Fibroblast of lung (primary cell): ENCODE results near the gene MAGI2. TPM values are rescaled to one million over a fixed set of nuclear protein-coding genes. Genes with fewer than 3 reads are reported as not detected.
A peak's percentile ranks its signal among the peaks of the same experiment; 100 is the strongest.

Experiments used
- DNase-seq, 2 donors: peaks; one replicate each; pipeline versions ENCODE4 v3.0.0 to v3.0.0-alpha.2; 2010; ENCODE audit warnings: low read depth in 2 of 2
- H2AFZ ChIP-seq: 2 replicates; pipeline ENCODE4 v1.5.1; 2012; ENCODE audit warnings: low read length, control low read depth, inconsistent platforms
- H3K27ac ChIP-seq: 2 replicates; pipeline ENCODE4 v1.5.1; 2011; ENCODE audit warnings: low read length, control low read depth; ENCODE audit not compliant: insufficient read depth
- H3K27me3 ChIP-seq: 2 replicates; pipeline ENCODE4 v1.5.1; 2011; ENCODE audit warnings: mild to moderate bottlenecking, low read length; ENCODE audit not compliant: control insufficient read depth, insufficient read depth
- H3K36me3 ChIP-seq: 2 replicates; pipeline ENCODE4 v1.5.1; 2011; ENCODE audit warnings: low read length; ENCODE audit not compliant: control insufficient read depth, insufficient read depth
- H3K4me1 ChIP-seq: 2 replicates; pipeline ENCODE4 v1.5.1; 2011; ENCODE audit warnings: low read length; ENCODE audit not compliant: control insufficient read depth, insufficient read depth; ENCODE audit errors: extremely low read depth
- H3K4me2 ChIP-seq: 2 replicates; pipeline ENCODE4 v1.5.1; 2011; ENCODE audit warnings: low read length, control low read depth; ENCODE audit not compliant: insufficient read depth; ENCODE audit errors: extremely low read depth
- H3K4me3 ChIP-seq, 4 experiments: fragments of 200-600 bp in 1 of 4; sonication (generic) in 1 of 4; replicated peaks in 1 of 4; 2 replicates each; pipeline ENCODE4 v1.5.1; 2011 to 2016; ENCODE audit warnings: low read length in 4 of 4, low read depth in 3 of 4, mild to moderate bottlenecking in 3 of 4, control low read depth in 2 of 4, inconsistent platforms in 1 of 4, mixed read lengths in 1 of 4; ENCODE audit not compliant: insufficient read depth in 1 of 4; ENCODE audit errors: control extremely low read depth in 1 of 4
- H3K79me2 ChIP-seq: 2 replicates; pipeline ENCODE4 v1.5.1; 2012; ENCODE audit warnings: mild to moderate bottlenecking, low read length, inconsistent platforms; ENCODE audit not compliant: control insufficient read depth, insufficient read depth
- H3K9ac ChIP-seq: 2 replicates; pipeline ENCODE4 v1.5.1; 2011; ENCODE audit warnings: mild to moderate bottlenecking, low read length, control low read depth; ENCODE audit not compliant: insufficient read depth
- H3K9me3 ChIP-seq: 2 replicates; pipeline ENCODE4 v1.5.1; 2012; ENCODE audit warnings: low read depth, low read length; ENCODE audit not compliant: control insufficient read depth, insufficient read depth
- H4K20me1 ChIP-seq: 2 replicates; pipeline ENCODE4 v1.5.1; 2011; ENCODE audit warnings: low read length; ENCODE audit not compliant: control insufficient read depth, insufficient read depth; ENCODE audit errors: extremely low read depth
- EZH2 ChIP-seq: IDR thresholded peaks from 2 replicates; pipeline ENCODE4 v1.5.1; 2012; ENCODE audit warnings: low read length, control low read depth, mild to moderate bottlenecking; ENCODE audit errors: missing control alignments
- polyA plus RNA-seq, 2 donors: library from polyadenylated mRNA; depleted of rRNA in 1 of 2; stranded (reverse) in 1 of 2; unstranded in 1 of 2; fragments of >200 nt; gene quantifications; 2 replicates each; pipeline ENCODE4 v1.2.1, GENCODE V29; 2011 to 2012; ENCODE audit warnings: missing spikeins in 1 of 2
- total RNA-seq: library from RNA; depleted of rRNA; stranded (reverse); fragments of >200 nt; gene quantifications from 2 replicates; pipeline ENCODE4 v1.2.1, GENCODE V29; 2014
- TF ChIP-seq, protein P1 (sequence below), 2 donors: IDR thresholded peaks in 1 of 2; conservative IDR thresholded peaks in 1 of 2; 1 replicate in 1 of 2; 2 replicates in 1 of 2; pipeline ENCODE4 v1.5.1; 2011 to 2012; ENCODE audit warnings: low read length in 2 of 2, control low read depth in 1 of 2, inconsistent platforms in 1 of 2, low read depth in 1 of 2, mild to moderate bottlenecking in 1 of 2

Gene MAGI2
- total and polyA plus RNA-seq, 2 donors (not counting 1 experiment from before 2014, with no cell fraction given) = 1.8 to 17.0 TPM

- TF ChIP-seq, protein P1, sequence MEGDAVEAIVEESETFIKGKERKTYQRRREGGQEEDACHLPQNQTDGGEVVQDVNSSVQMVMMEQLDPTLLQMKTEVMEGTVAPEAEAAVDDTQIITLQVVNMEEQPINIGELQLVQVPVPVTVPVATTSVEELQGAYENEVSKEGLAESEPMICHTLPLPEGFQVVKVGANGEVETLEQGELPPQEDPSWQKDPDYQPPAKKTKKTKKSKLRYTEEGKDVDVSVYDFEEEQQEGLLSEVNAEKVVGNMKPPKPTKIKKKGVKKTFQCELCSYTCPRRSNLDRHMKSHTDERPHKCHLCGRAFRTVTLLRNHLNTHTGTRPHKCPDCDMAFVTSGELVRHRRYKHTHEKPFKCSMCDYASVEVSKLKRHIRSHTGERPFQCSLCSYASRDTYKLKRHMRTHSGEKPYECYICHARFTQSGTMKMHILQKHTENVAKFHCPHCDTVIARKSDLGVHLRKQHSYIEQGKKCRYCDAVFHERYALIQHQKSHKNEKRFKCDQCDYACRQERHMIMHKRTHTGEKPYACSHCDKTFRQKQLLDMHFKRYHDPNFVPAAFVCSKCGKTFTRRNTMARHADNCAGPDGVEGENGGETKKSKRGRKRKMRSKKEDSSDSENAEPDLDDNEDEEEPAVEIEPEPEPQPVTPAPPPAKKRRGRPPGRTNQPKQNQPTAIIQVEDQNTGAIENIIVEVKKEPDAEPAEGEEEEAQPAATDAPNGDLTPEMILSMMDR (conservative IDR thresholded peaks at IDR 0.05 in 1 of 2, IDR thresholded peaks at IDR 0.05 in 1 of 2; ENCODE audit: low read depth in 1 of 2, low read length in 2 of 2) = no peak
- no peak for TF ChIP-seq EZH2
- no peaks in the 10 kb centered on the region for H3K79me2 ChIP-seq
- no peak overlapping the region for H3K9ac ChIP-seq
- no peak overlapping the region for H3K27ac ChIP-seq
- H3K4me1 ChIP-seq = peaks cover 8% of the 10 kb centered on the region
- peak overlapping the region in 1 of 4 experiments; percentile 28 for H3K4me3 ChIP-seq
- H3K36me3 ChIP-seq = no peaks in the 10 kb centered on the region
- no peaks in the 10 kb centered on the region for H4K20me1 ChIP-seq
- H2AFZ ChIP-seq = no peak overlapping the region
- DNase-seq = no peak
- no peaks in the 10 kb centered on the region for H3K9me3 ChIP-seq
- H3K27me3 ChIP-seq = peaks cover 2% of the 10 kb centered on the region
- H3K4me2 ChIP-seq = peak overlapping the region; percentile 40
Observed at GRCh38 chr7:78017591-78018100, 1435.8 kb downstream of the MAGI2 start.

- Histone ChIP-seq H3K79me2 (no peaks in the 10 kb centered on the region), H3K27me3 (peaks cover 2% of the 10 kb centered on the region), H4K20me1 (no peaks in the 10 kb centered on the region), H3K4me1 (peaks cover 6% of the 10 kb centered on the region), H3K9ac (no peak overlapping the region), H3K4me2 (no peak overlapping the region), H3K36me3 (no peaks in the 10 kb centered on the region), H3K4me3 (no peak overlapping the region), H3K27ac (no peak overlapping the region), H2AFZ (no peak overlapping the region), H3K9me3 (no peaks in the 10 kb centered on the region)
- DNase-seq = no peak
- no peak for TF ChIP-seq EZH2
- TF ChIP-seq, protein P1 (conservative IDR thresholded peaks at IDR 0.05 in 1 of 2, IDR thresholded peaks at IDR 0.05 in 1 of 2; ENCODE audit: low read depth in 1 of 2, low read length in 2 of 2) = no peak
Observed at GRCh38 chr7:78015574-78016260, 1437.8 kb downstream of the MAGI2 start.

DNA sequence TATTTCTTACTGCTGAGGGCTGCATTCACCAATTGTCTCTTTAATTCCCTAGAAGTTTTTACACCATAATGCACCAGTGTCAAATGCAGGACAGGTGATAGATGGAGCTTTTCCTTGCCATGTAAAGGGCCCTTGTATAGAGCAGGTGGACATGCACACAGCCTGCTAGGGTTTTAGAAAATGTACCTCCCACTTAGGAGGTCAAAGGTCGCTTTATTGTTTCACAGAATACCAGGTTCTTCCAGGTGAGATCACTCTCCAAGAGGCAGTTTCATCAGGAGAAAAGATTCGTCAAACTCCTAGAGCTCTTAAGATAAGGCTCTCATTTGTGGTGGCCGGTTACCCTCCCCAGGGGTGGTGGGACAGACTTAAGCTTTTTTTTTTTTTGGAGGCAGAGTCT lies 1439.1 kb downstream of the MAGI2 start:
- TF ChIP-seq, protein P1 (conservative IDR thresholded peaks at IDR 0.05 in 1 of 2, IDR thresholded peaks at IDR 0.05 in 1 of 2; ENCODE audit: low read depth in 1 of 2, low read length in 2 of 2) = no peak
- TF ChIP-seq EZH2 = no peak
- peaks cover 2% of the 10 kb centered on the region for H3K4me1 ChIP-seq
- H3K4me2 ChIP-seq = no peak overlapping the region
- no peaks in the 10 kb centered on the region for H3K79me2 ChIP-seq
- DNase-seq = no peak
- H3K4me3 ChIP-seq = no peak overlapping the region
- no peak overlapping the region for H3K27ac ChIP-seq
- no peaks in the 10 kb centered on the region for H3K9me3 ChIP-seq
- H3K36me3 ChIP-seq = no peaks in the 10 kb centered on the region
- no peak overlapping the region for H2AFZ ChIP-seq
- no peaks in the 10 kb centered on the region for H4K20me1 ChIP-seq
- H3K27me3 ChIP-seq = peaks cover 2% of the 10 kb centered on the region
- H3K9ac ChIP-seq = no peak overlapping the region
